PC-9 (cell line): ENCODE measurements around the gene RFX2. TPM values are rescaled to one million over a fixed set of nuclear protein-coding genes. Genes with fewer than 3 reads are reported as not detected.

ENCODE experiments used
- Bru-seq: library from RNA; stranded (reverse); fragments of 400-500 nt; gene quantifications from one replicate; lab custom pipeline; 2021; lab: Mats Ljungman, UMichigan
- BruChase-seq, 2 experiments: library from RNA; stranded (reverse); fragments of 400-500 nt; gene quantifications; one replicate each; lab custom pipeline; 2021; lab: Mats Ljungman, UMichigan
- BruUV-seq: library from RNA; stranded (reverse); fragments of 400-500 nt; replicated peaks from 2 replicates; lab custom pipeline; 2021; lab: Mats Ljungman, UMichigan
- CTCF ChIA-PET: fragments of 300-600 bp; sonication (Branson Sonifier 250); formaldehyde crosslinking; loops from one replicate; lab custom pipeline; 2022; ENCODE audit warnings: antibody characterized with exemption; lab: Charles Lee
- POLR2A ChIA-PET: fragments of 300-600 bp; sonication (Branson Sonifier 250); formaldehyde crosslinking; loops from one replicate; lab custom pipeline; 2022; ENCODE audit warnings: antibody characterized with exemption; ENCODE audit not compliant: unreplicated experiment; lab: Charles Lee
- DNase-seq, 2 experiments: peaks; one replicate each; pipeline versions ENCODE4 v3.0.0 to v3.0.0-alpha.2; 2015 to 2022; ENCODE audit warnings: mixed read lengths in 1 of 2
- H2AFZ ChIP-seq: fragments of 200-600 bp; sonication (generic); 2 replicates; pipeline ENCODE4 v1.8.1; 2017; ENCODE audit warnings: antibody characterized with exemption
- H3F3A ChIP-seq: fragments of 200-600 bp; sonication (generic); 2 replicates; pipeline ENCODE4 v1.8.1; 2017; ENCODE audit warnings: antibody characterized with exemption, mild to moderate bottlenecking, low read depth; ENCODE audit not compliant: insufficient read depth
- H3K27ac ChIP-seq: fragments of 200-600 bp; sonication (generic); 2 replicates; pipeline ENCODE4 v1.6.1; 2016; ENCODE audit warnings: mixed run types
- H3K27me3 ChIP-seq: fragments of 200-600 bp; sonication (generic); 2 replicates; pipeline ENCODE4 v1.6.1; 2016; ENCODE audit warnings: low read depth, mixed run types; ENCODE audit not compliant: insufficient read depth
- H3K36me3 ChIP-seq: fragments of 200-600 bp; sonication (generic); 2 replicates; pipeline ENCODE4 v1.6.1; 2016; ENCODE audit warnings: low read depth, mixed run types
- H3K4me1 ChIP-seq: fragments of 200-600 bp; sonication (generic); replicated peaks from 2 replicates; pipeline ENCODE4 v1.6.1; 2016; ENCODE audit warnings: mixed run types; ENCODE audit not compliant: insufficient read depth
- H3K4me2 ChIP-seq: fragments of 200-600 bp; sonication (generic); 2 replicates; pipeline ENCODE4 v1.6.1; 2017; ENCODE audit warnings: mixed run types
- H3K4me3 ChIP-seq: fragments of 200-600 bp; sonication (generic); 2 replicates; pipeline ENCODE4 v1.6.1; 2016; ENCODE audit warnings: mixed run types
- H3K79me2 ChIP-seq: fragments of 200-600 bp; sonication (generic); 2 replicates; pipeline ENCODE4 v1.6.1; 2017; ENCODE audit warnings: low read depth, mixed run types
- H3K9me2 ChIP-seq: fragments of 200-600 bp; sonication (generic); 2 replicates; pipeline ENCODE4 v1.8.1; 2017; ENCODE audit warnings: mild to moderate bottlenecking; ENCODE audit not compliant: insufficient read depth
- H3K9me3 ChIP-seq: fragments of 200-600 bp; sonication (generic); 2 replicates; pipeline ENCODE4 v1.8.1; 2016; ENCODE audit warnings: low read depth; ENCODE audit not compliant: insufficient read depth
- H4K20me1 ChIP-seq: fragments of 200-600 bp; sonication (generic); 2 replicates; pipeline ENCODE4 v1.8.1; 2017; ENCODE audit not compliant: insufficient read depth
- EZH2 ChIP-seq: fragments of 200-600 bp; sonication (generic); IDR thresholded peaks from 2 replicates; pipeline ENCODE4 v1.8.0; 2017; ENCODE audit warnings: antibody characterized with exemption, low read depth
- intact Hi-C: fragments of 100-400 bp; cut with micrococcal nuclease; formaldehyde crosslinking; loops from one replicate; pipeline ENCODE4 v1.10.0; 2022; ENCODE audit not compliant: unreplicated experiment
- long read RNA-seq: library from polyadenylated mRNA; stranded (forward); transcript quantifications from one replicate; pipeline ENCODE4 v2.0.0, GENCODE V29; 2022
- total RNA-seq: library from RNA; stranded (reverse); gene quantifications from 2 replicates; pipeline ENCODE4 v1.2.3, GENCODE V29; 2021
- TF ChIP-seq, protein P1 (sequence below): fragments of 200-600 bp; sonication (generic); conservative IDR thresholded peaks from 2 replicates; pipeline ENCODE4 v1.6.1; 2017; ENCODE audit warnings: mixed run types, antibody characterized with exemption, mild to moderate bottlenecking, moderate library complexity

The RFX2 gene
- total RNA-seq (8.7 and 11.6 TPM in 2 replicates), Bru-seq, nascent RNA (percentile 58 among the genes with signal in this experiment), BruChase-seq, experiment 1, labeled RNA remaining after a 2-hour chase (percentile 49 among the genes with signal in this experiment), BruChase-seq, experiment 2, labeled RNA remaining after a 6-hour chase (percentile 57 among the genes with signal in this experiment)
- long read RNA-seq, partial matches to known transcripts: 6 of 17 reads
- long read RNA-seq, other reads (novel, unspliced or antisense): 9 of 17 reads

DNA sequence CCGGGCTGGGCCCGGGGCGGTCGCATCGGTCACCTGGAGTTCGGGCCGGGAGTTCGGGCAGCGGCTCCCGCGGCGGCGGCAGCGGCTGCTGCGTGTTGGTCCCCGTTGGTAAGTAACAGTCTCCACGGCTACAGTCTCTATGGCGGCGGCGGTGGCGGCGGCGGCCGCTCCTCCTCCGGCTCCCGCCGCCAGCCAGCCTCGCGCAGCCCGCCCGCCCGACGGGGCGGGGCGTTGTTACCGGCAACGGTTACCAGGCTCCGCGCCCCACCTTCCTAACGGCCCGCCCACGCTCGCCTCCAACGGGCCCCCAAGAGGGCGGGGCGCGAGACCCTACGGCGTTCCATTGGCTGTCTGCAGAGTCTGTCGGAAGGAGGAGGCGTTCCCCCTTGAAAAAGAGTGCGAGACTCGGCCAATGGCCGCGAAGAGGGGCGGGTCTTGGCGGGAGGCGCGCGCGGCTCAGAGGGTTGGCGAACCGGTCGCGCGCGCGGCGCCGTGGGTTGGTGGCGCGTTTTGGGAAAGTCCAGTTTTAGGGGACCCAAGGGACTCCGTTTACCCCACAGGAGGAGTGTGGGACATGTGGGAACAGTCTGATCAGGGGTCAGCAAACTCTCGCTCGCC lies at the start of gene RFX2:
TSS of gene RFX2 (minus strand) at position 141 of the 618 bp plus-strand sequence. CDS start 63,004 bp downstream, outside the sequence.
- no peaks in the 10 kb centered on the region for H3F3A ChIP-seq
- H3K9me2 ChIP-seq: no peaks in the 10 kb centered on the region
- no peaks in the 10 kb centered on the region for H3K9me3 ChIP-seq
- no peaks in the 10 kb centered on the region for H3K36me3 ChIP-seq
- intact Hi-C loops: loop anchor here (1.0 to 2.0 kb wide), 2 partner anchors 22 to 54 kb away; no protein-coding TSS in a partner anchor
- H3K27me3 ChIP-seq: no peaks in the 10 kb centered on the region
- BruUV-seq: no TSS peak
- H3K4me3 ChIP-seq: peak within 1 kb of the TSS; percentile 60
- H4K20me1 ChIP-seq: no peaks in the 10 kb centered on the region
- H3K4me1 ChIP-seq: 0 out of 2 replicates have a peak, but pooled peaks cover 5% of the 10 kb centered on the region
- peak within 1 kb of the TSS; percentile 74 for H2AFZ ChIP-seq
- no peaks in the 10 kb centered on the region; the same call in 1 of the 2 replicates for H3K79me2 ChIP-seq
- no peak for TF ChIP-seq EZH2
- TF ChIP-seq, protein P1, sequence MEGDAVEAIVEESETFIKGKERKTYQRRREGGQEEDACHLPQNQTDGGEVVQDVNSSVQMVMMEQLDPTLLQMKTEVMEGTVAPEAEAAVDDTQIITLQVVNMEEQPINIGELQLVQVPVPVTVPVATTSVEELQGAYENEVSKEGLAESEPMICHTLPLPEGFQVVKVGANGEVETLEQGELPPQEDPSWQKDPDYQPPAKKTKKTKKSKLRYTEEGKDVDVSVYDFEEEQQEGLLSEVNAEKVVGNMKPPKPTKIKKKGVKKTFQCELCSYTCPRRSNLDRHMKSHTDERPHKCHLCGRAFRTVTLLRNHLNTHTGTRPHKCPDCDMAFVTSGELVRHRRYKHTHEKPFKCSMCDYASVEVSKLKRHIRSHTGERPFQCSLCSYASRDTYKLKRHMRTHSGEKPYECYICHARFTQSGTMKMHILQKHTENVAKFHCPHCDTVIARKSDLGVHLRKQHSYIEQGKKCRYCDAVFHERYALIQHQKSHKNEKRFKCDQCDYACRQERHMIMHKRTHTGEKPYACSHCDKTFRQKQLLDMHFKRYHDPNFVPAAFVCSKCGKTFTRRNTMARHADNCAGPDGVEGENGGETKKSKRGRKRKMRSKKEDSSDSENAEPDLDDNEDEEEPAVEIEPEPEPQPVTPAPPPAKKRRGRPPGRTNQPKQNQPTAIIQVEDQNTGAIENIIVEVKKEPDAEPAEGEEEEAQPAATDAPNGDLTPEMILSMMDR: no peak
- POLR2A ChIA-PET: no interaction called here
- H3K27ac ChIP-seq: no peak within 1 kb of the TSS
- CTCF ChIA-PET: no interaction called here
- H3K4me2 ChIP-seq: peak within 1 kb of the TSS; percentile 78
- peak; percentile 86 to 97 for DNase-seq

DNA sequence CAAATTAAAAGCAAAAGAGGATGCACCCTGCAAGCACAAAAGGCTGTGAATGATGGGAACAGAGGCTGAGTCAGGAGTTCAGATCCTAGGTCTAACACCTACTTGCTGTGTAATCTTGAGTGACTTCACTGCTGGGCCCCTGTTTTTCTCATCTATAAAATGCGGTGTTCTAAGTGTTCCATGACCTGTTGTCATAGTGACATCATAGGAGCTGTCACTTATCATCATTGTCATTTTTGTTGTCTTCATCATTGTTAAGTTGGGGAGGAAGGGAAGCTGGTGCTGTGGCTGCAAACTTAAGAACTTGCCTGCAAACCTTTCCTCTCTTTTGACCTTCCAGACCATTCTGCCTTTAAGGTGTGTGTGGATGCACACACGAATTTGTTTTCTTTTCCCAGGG lies 45.7 kb upstream of the RFX2 start:
- Histone ChIP-seq H2AFZ (no peak overlapping the region), H4K20me1 (no peaks in the 10 kb centered on the region), H3K36me3 (no peaks in the 10 kb centered on the region), H3K4me3 (no peak overlapping the region), H3K4me1 (no peaks in the 10 kb centered on the region), H3F3A (no peaks in the 10 kb centered on the region), H3K4me2 (no peak overlapping the region), H3K27me3 (no peaks in the 10 kb centered on the region), H3K9me2 (no peaks in the 10 kb centered on the region), H3K79me2 (no peaks in the 10 kb centered on the region), H3K27ac (no peak overlapping the region), H3K9me3 (no peaks in the 10 kb centered on the region)
- intact Hi-C loops: no loop called here
- POLR2A ChIA-PET: no interaction called here
- CTCF ChIA-PET: no interaction called here
- DNase-seq: no peak
- no TSS peak for BruUV-seq
- TF ChIP-seq EZH2: no peak
- TF ChIP-seq, protein P1: no peak

DNA sequence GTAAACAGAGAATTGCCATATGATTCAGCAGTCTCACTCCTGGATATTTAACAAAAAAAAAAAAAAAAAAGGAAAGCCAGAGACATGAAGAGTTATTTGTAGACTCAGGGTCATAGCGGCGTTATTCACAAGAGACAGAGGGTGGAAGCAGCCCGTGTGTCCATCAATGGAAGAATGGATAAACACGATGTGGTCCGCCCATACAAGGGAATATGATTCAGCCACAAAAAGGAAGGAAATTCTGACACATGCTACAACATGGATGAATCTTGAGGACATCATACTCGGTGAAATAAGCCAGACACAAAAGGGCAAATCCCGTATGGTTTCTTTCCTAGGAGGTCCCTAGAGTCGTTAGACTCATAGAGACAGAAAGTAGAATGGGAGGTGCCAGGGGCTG lies 40.0 kb upstream of the RFX2 start:
- ChIA-PET POLR2A (no interaction called here), CTCF (no interaction called here)
- TF ChIP-seq, protein P1: no peak
- no peak for TF ChIP-seq EZH2
- Histone ChIP-seq H3K27ac (no peak overlapping the region), H3K36me3 (no peaks in the 10 kb centered on the region), H3K27me3 (peaks cover 26% of the 10 kb centered on the region), H3K4me2 (no peak overlapping the region), H4K20me1 (no peaks in the 10 kb centered on the region), H3K9me3 (0 out of 2 replicates have a peak, but pooled peaks cover 4% of the 10 kb centered on the region), H3K4me3 (no peak overlapping the region), H3K4me1 (no peaks in the 10 kb centered on the region), H3K79me2 (no peaks in the 10 kb centered on the region), H3F3A (no peaks in the 10 kb centered on the region), H3K9me2 (no peaks in the 10 kb centered on the region), H2AFZ (no peak overlapping the region)
- intact Hi-C loops: no loop called here
- no peak for DNase-seq
- no TSS peak for BruUV-seq
